Left ventricle myocardium inferior (tissue), 1 donor: ENCODE data around the gene SLC9A1. TPM values are rescaled to one million over a fixed set of nuclear protein-coding genes. Genes with fewer than 3 reads are reported as not detected.

Experiments
- DNase-seq: peaks from one replicate; pipeline ENCODE4 v3.0.0-alpha.2; 2020
- H3K27ac ChIP-seq: fragments of 200-600 bp; replicated peaks from 2 replicates; pipeline ENCODE4 v1.8.0; 2021
- H3K27me3 ChIP-seq: fragments of 200-600 bp; 2 replicates; pipeline ENCODE4 v1.8.0; 2021; ENCODE audit warnings: low read depth
- H3K36me3 ChIP-seq: fragments of 200-600 bp; 2 replicates; pipeline ENCODE4 v1.8.0; 2021
- H3K4me1 ChIP-seq: fragments of 200-600 bp; 2 replicates; pipeline ENCODE4 v1.8.0; 2021
- H3K4me3 ChIP-seq: fragments of 200-600 bp; 2 replicates; pipeline ENCODE4 v1.8.0; 2021; ENCODE audit warnings: mild to moderate bottlenecking, moderate library complexity
- H3K9me3 ChIP-seq: fragments of 200-600 bp; replicated peaks from 2 replicates; pipeline ENCODE4 v1.8.0; 2021
- CTCF ChIP-seq: fragments of 200-600 bp; IDR thresholded peaks from 2 replicates; pipeline ENCODE4 v1.8.0; 2021; ENCODE audit warnings: antibody characterized with exemption, mild to moderate bottlenecking, borderline replicate concordance
- intact Hi-C: fragments of 100-400 bp; cut with micrococcal nuclease; formaldehyde crosslinking; loops from one replicate; pipeline ENCODE4 v1.11.0; 2022
- total RNA-seq: library from RNA; stranded (reverse); fragmentation: NEBNext Ultra II Directional; extraction: Animal tissue kit (Norgen Biotek cat#: 25700); gene quantifications from one replicate; pipeline ENCODE4 v1.2.1, GENCODE V29; 2021
- donor health status: DM: no; HTN: yes; CAD: no; lungs with severe emphysema.

SLC9A1 gene
- total RNA-seq, 1 donor from 2014 or later, result 19.5 TPM

DNA sequence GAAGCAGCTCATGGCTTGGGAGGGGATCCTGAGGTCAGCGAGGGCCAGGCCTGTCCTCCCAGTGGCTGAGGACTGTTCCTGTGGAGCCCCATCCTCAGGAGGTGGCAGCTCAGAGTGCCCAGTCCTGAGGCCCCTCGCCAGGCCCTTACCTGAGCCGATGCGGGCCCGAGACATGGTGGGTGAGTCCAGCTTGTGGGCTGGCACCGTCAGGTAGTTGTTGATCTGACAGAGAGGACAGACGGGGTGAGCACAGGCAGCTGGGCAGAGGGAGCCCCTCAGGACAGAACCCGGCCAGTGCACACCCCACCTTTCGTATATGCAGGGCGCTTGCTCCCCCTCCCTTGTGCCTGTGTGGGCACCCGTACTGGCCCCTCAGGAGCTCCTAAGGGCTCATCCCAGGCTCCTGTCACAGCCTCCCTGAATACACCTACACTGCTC is 53.9 kb downstream of the SLC9A1 start:
- Histone ChIP-seq H3K4me3 (no peak overlapping the region), H3K27me3 (no peaks in the 10 kb centered on the region), H3K36me3 (peaks cover 19% of the 10 kb centered on the region), H3K4me1 (peaks cover 39% of the 10 kb centered on the region), H3K9me3 (no peaks in the 10 kb centered on the region), H3K27ac (peak overlapping the region; percentile 95)
- intact Hi-C loops, result loop anchor here (5.0 to 10.0 kb wide), 2 partner anchors 94 to 181 kb away; no protein-coding TSS in a partner anchor
- DNase-seq, result no peak
- TF ChIP-seq CTCF, result no peak

DNA sequence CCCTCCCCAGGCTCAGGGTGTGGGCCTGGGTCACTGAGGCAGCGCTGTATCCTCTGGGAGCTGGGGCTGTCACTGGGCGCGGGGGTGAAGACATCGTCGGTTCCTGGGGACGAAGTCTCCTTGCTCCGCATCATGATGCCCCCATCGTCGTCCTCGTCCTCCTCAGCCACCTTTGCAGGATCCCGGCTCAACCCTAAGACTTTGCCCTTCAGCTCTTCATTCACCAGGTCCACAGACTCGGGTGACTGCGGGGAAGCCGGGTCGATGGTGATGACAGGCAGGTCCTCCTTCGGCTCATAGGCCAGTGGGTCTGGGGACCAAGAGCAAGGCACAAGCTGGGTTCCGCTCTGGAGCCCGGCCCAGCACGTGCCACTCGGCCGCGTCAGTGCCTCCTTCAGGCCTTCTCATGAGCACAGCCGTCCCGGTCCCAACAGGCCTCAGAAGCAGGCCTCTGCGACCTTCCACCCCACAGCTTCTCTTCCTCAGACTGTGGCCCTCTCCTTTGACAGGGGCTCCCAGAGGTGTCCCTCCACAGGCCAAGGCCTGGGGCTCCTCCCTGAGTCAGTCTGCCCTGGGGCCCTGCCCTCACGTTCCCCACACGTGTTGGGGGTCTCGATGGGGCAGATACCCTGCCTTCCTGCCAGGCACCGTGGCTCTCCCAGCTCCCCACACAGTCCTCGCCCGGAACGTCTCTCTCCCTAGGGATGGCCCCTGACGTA is 54.4 kb downstream of the SLC9A1 start:
- Histone ChIP-seq H3K9me3 (no peaks in the 10 kb centered on the region), H3K27ac (peak overlapping the region; percentile 95), H3K36me3 (peaks cover 13% of the 10 kb centered on the region), H3K4me1 (peaks cover 39% of the 10 kb centered on the region), H3K4me3 (no peak overlapping the region), H3K27me3 (no peaks in the 10 kb centered on the region)
- intact Hi-C loops, result loop anchor here (5.0 to 10.0 kb wide), 2 partner anchors 94 to 182 kb away; no protein-coding TSS in a partner anchor
- no peak for DNase-seq
- no peak for TF ChIP-seq CTCF

GRCh38 chr1:27099587-27100334 is 55.2 kb downstream of the SLC9A1 start:
- H3K36me3 ChIP-seq, result peaks cover 7% of the 10 kb centered on the region

GRCh38 chr1:27099135-27099586 is 55.8 kb downstream of the SLC9A1 start:
- Histone ChIP-seq H3K9me3 (no peaks in the 10 kb centered on the region), H3K36me3 (peaks cover under 1% of the 10 kb centered on the region), H3K4me1 (peaks cover 39% of the 10 kb centered on the region), H3K27ac (peak overlapping the region; percentile 95), H3K4me3 (no peak overlapping the region), H3K27me3 (no peaks in the 10 kb centered on the region)
- DNase-seq, result peak; percentile 50
- no peak for TF ChIP-seq CTCF
- intact Hi-C loops, result loop anchor here (5.0 kb wide), 1 partner anchor 102 kb away; no protein-coding TSS in a partner anchor

More at GRCh38 chr1:27099587-27100334, 55.2 kb downstream of the SLC9A1 start:
- intact Hi-C loops, result loop anchor here (5.0 to 10.0 kb wide), 3 partner anchors 95 to 183 kb away; no protein-coding TSS in a partner anchor
- Histone ChIP-seq H3K27me3 (no peaks in the 10 kb centered on the region), H3K4me1 (peaks cover 39% of the 10 kb centered on the region), H3K9me3 (no peaks in the 10 kb centered on the region), H3K4me3 (no peak overlapping the region), H3K27ac (peak overlapping the region; percentile 95)
- TF ChIP-seq CTCF, result no peak
- DNase-seq, result peak; percentile 80

- Histone ChIP-seq H3K27me3 (no peaks in the 10 kb centered on the region), H3K4me3 (no peak overlapping the region), H3K27ac (peak overlapping the region; percentile 95), H3K36me3 (no peaks in the 10 kb centered on the region), H3K4me1 (peaks cover 39% of the 10 kb centered on the region), H3K9me3 (no peaks in the 10 kb centered on the region)
- peak; percentile 66 for DNase-seq
- TF ChIP-seq CTCF, result no peak
- intact Hi-C loops, result loop anchor here (5.0 kb wide), 1 partner anchor 101 kb away; no protein-coding TSS in a partner anchor
Measured at GRCh38 chr1:27098431-27099134, 56.3 kb downstream of the SLC9A1 start.
